GM13977 (cell line): ENCODE measurements around the gene SLC12A2.

Experiments used
- DNase-seq: peaks from one replicate; pipeline ENCODE4 v3.0.0; 2012; ENCODE audit warnings: low spot score
- in situ Hi-C: fragments of 300-500 bp; cut with MboI; formaldehyde crosslinking; loops from one replicate; pipeline ENCODE4 v1.12.0; 2022; ENCODE audit warnings: low sequenced_read_pairs, low pct_unique_long_range_greater_than_20kb, mixed read lengths, inconsistent platforms; ENCODE audit not compliant: unreplicated experiment
- TF ChIP-seq, protein P1 (sequence below): IDR thresholded peaks from 2 replicates; pipeline ENCODE4 v1.5.1; 2012; ENCODE audit warnings: mild to moderate bottlenecking, control low read depth; ENCODE audit not compliant: insufficient read depth; ENCODE audit errors: extremely low read depth, missing control alignments

The SLC12A2 gene

DNA sequence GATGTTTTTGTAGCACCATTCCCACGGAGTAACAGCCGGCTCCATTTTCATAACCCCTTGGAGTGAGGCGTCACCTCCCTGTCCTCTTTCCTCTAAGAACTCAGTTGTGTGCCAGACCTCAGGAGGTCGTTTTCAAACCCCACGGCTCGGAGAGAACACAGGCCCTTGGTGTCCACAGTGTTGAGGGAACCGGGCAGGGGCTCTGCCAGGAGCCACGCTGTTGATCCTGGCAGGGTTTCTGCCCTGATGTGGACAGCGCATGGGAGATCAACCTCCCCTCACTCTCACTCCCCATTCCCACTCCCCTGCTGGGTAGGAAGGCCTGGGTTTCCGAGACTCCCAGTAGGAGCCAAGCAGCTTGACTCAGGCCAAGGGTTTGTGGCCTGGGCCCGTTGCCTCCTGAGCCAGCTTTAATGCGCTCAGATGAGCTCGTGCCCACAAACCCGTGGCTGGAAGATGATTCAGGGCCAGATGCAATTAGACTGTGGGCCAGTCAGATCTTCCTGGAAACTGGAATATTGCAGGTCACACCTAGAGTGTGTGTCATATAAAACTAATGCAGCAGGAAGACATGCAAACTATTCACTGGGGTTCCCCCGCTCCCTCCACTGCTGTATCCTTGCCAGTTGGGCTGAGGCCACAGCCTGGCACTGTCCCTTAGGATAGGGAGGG lies 133.4 kb downstream of the SLC12A2 start:
- no peak for DNase-seq
- in situ Hi-C loops, result loop anchor here (25.0 kb wide), 1 partner anchor 620 kb away; no protein-coding TSS in a partner anchor

DNA sequence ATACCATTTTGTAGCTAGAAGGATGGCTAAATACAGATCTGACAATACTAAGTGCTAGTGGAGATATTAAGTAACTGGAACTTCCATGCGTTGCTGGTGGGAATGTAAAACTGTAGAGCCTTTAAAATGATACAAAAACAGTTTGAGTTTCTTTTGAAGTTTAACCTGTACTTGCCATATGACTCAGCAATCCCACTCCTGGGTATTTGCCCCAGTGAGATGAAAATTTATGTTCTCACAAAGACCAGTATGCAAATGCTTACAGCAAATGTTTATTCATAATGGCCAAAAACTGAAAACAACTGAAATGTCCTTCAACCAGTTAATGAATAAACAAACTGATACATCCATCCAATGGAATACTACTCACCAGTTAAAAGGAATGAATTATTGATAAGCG lies 137.3 kb downstream of the SLC12A2 start:
- DNase-seq, result no peak
- in situ Hi-C loops, result loop anchor here (25.0 kb wide), 1 partner anchor 616 kb away; no protein-coding TSS in a partner anchor
- TF ChIP-seq, protein P1, sequence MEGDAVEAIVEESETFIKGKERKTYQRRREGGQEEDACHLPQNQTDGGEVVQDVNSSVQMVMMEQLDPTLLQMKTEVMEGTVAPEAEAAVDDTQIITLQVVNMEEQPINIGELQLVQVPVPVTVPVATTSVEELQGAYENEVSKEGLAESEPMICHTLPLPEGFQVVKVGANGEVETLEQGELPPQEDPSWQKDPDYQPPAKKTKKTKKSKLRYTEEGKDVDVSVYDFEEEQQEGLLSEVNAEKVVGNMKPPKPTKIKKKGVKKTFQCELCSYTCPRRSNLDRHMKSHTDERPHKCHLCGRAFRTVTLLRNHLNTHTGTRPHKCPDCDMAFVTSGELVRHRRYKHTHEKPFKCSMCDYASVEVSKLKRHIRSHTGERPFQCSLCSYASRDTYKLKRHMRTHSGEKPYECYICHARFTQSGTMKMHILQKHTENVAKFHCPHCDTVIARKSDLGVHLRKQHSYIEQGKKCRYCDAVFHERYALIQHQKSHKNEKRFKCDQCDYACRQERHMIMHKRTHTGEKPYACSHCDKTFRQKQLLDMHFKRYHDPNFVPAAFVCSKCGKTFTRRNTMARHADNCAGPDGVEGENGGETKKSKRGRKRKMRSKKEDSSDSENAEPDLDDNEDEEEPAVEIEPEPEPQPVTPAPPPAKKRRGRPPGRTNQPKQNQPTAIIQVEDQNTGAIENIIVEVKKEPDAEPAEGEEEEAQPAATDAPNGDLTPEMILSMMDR, result no peak

More for the DNA sequence above, 133.4 kb downstream of the SLC12A2 start:
- TF ChIP-seq, protein P1, result no peak

DNA sequence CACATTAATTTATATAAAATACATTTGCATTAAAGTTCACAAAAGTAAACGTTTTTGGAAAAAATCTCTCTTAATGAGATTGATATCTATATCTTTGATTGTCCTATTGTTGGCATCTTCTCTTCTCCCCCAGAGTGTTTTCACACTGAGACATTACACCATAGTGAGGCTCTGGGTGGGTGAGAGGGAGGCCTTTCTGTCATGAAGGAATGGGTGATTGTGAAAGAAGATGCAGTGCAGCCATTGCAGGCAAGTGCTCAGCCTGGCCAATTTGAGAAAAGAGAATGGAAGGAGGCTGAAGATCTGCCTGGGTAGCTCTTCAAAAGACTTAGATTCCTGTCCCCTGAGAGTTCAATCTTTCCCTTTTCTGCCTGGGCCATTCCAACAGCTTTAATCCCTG lies 140.8 kb downstream of the SLC12A2 start:
- DNase-seq, result no peak
- in situ Hi-C loops, result loop anchor here (25.0 kb wide), 1 partner anchor 613 kb away; no protein-coding TSS in a partner anchor
- TF ChIP-seq, protein P1, result no peak

DNA sequence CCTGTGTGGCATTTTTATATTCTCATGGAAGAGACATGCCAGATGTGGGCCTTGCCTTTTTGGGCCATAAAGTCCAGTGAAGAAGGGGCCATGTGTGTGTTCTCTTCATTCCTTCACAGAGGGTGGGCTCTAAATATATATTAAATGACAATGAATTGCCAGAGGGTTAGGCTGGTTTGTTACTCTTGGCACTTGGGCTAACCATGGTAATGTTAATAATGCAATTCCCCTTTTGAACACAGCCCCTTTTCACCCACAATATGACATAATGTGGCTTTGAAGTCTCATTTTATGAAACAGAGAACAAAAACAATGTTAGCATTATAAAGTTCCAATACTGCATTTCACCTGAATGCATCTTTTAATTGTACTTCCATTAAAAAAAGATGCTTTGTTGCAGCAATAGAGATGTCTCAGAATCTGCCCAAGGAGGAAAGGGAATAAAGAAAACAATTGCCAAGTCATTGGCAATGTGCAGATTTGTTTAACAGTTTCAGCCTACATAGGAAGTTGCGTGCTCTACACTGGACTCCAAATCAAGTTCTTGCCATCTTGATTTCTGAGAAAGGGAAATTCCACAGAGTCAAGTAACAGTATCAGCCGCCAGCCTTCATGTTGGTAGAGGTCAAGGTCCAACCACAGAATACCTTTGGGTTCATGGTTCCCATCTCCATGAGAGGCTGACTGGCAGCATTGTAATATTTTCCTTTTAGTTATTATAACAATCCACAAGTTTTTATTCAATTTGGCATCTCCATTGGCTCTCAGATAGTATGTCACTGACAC lies 141.9 kb downstream of the SLC12A2 start:
- TF ChIP-seq, protein P1, result no peak
- in situ Hi-C loops, result no loop called here
- DNase-seq, result no peak

DNA sequence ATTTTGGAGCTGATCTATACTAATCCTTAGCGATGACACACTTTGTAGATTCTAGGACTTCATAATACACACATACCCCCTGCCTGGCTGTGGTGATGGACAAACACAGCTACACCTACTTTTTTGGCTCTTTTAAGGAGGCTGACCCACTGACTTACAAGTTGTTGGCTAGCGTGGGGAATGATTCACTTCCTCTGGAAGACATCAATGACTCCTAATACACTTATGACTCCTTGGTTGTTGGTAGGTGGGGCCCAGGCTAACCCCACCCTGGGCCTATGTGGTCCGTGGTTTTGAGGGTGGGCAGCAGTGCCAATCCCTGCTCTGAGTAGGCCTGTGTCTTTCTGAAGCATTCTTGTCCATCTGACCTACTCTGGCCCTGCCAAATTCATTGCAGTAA lies 144.4 kb downstream of the SLC12A2 start:
- in situ Hi-C loops, result no loop called here
- no peak for DNase-seq
- TF ChIP-seq, protein P1, result no peak

DNA sequence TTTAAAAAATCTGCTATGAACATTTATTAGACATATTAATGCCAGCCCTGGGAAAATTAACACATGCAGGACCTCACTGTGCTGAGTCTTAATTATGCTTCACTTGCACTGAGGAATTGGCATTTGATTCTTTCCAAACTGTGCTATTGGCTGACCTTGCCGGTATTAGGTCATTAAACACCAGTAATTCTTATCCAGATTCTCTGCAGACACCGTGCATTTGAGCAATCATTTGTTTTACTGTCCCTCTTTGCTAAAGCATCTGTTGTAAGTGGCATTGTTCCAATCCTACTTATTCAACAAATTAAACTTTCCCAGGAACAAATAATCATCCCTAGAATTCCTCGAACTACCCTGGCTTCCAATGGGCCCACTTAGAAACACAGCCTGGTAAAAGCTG lies 145.0 kb downstream of the SLC12A2 start:
- in situ Hi-C loops, result no loop called here
- TF ChIP-seq, protein P1, result no peak
- no peak for DNase-seq
